Left lung (tissue), 10 donors: ENCODE measurements around the gene PDSS2. TPM values are rescaled to one million over a fixed set of nuclear protein-coding genes. Genes with fewer than 3 reads are reported as not detected.
"Not testable (repeated sequence)": the region's sequence is repeated elsewhere in the genome, so short reads cannot be mapped to it uniquely, and the experiment has no call there.

Source experiments
- ATAC-seq: fragments of 200-7000 bp; cut with Tn5 transposase; one replicate; pipeline ENCODE4 v1.9.1; 2020; ENCODE audit warnings: moderate library complexity
- DNase-seq, 4 donors: peaks; one replicate each; pipeline ENCODE4 v3.0.0-alpha.2; 2013 to 2020
- H3K27ac ChIP-seq, 2 donors: fragments of 200-600 bp; sonication (generic) in 1 of 2; one replicate each; pipeline versions ENCODE4 v1.5.0 to v1.8.0; 2020 to 2021
- H3K27me3 ChIP-seq, 2 donors: fragments of 200-600 bp; sonication (generic) in 1 of 2; one replicate each; pipeline versions ENCODE4 v1.5.0 to v1.8.0; 2020 to 2021
- H3K36me3 ChIP-seq, 2 donors: fragments of 200-600 bp; sonication (generic) in 1 of 2; one replicate each; pipeline versions ENCODE4 v1.5.0 to v1.8.0; 2020 to 2021
- H3K4me1 ChIP-seq, 2 donors: fragments of 200-600 bp; one replicate each; pipeline ENCODE4 v1.8.0; 2021
- H3K4me3 ChIP-seq, 2 donors: fragments of 200-600 bp; sonication (generic) in 1 of 2; one replicate each; pipeline versions ENCODE4 v1.5.0 to v1.8.0; 2020 to 2021; ENCODE audit warnings: mild to moderate bottlenecking in 1 of 2
- H3K9me3 ChIP-seq, 2 donors: fragments of 200-600 bp; sonication (generic) in 1 of 2; one replicate each; pipeline versions ENCODE4 v1.5.0 to v1.8.0; 2020 to 2021
- intact Hi-C, 2 donors: fragments of 100-400 bp; cut with DNase I; formaldehyde crosslinking; loops; one replicate each; pipeline versions ENCODE4 v1.11.2 to v1.14.2; 2022
- polyA plus RNA-seq, 6 donors: library from polyadenylated mRNA; unstranded; fragments of 120-200 nt; gene quantifications; one replicate each; pipeline ENCODE4 v1.2.1, GENCODE V29; 2013; ENCODE audit not compliant: insufficient read length in 6 of 6
- total RNA-seq, 2 donors: library from RNA; stranded (reverse); fragmentation: NEBNext Ultra II Directional; extraction: Animal tissue kit (Norgen Biotek cat#: 25700); gene quantifications; one replicate each; pipeline ENCODE4 v1.2.1, GENCODE V29; 2021
- TF ChIP-seq, protein P1 (sequence below), 2 donors: fragments of 200-600 bp; sonication (generic) in 1 of 2; IDR thresholded peaks; one replicate each; pipeline versions ENCODE4 v1.5.0 to v1.8.0; 2021; ENCODE audit warnings: antibody characterized with exemption in 2 of 2
- donor health status: DM: no; HTN: yes; CAD: no.
- donor health status: DM: no; HTN: no; CAD: no.

PDSS2 gene
- total and polyA plus RNA-seq, 8 donors = 13.9 to 20.6 (median 16.4) TPM

GRCh38 chr6:107488875-107489635 lies 29.7 kb upstream of the PDSS2 start:
- Histone ChIP-seq H3K4me3 (peak overlapping the region; percentile 60 to 66), H3K36me3 (no peaks in the 10 kb centered on the region), H3K9me3 (no peaks in the 10 kb centered on the region), H3K27ac (peak overlapping the region; percentile 33 to 48), H3K4me1 (peaks cover 0 to 37% of the 10 kb centered on the region in 2 donors), H3K27me3 (peaks cover 7 to 99% of the 10 kb centered on the region in 2 donors)
- peak; percentile 53 for ATAC-seq
- TF ChIP-seq, protein P1, sequence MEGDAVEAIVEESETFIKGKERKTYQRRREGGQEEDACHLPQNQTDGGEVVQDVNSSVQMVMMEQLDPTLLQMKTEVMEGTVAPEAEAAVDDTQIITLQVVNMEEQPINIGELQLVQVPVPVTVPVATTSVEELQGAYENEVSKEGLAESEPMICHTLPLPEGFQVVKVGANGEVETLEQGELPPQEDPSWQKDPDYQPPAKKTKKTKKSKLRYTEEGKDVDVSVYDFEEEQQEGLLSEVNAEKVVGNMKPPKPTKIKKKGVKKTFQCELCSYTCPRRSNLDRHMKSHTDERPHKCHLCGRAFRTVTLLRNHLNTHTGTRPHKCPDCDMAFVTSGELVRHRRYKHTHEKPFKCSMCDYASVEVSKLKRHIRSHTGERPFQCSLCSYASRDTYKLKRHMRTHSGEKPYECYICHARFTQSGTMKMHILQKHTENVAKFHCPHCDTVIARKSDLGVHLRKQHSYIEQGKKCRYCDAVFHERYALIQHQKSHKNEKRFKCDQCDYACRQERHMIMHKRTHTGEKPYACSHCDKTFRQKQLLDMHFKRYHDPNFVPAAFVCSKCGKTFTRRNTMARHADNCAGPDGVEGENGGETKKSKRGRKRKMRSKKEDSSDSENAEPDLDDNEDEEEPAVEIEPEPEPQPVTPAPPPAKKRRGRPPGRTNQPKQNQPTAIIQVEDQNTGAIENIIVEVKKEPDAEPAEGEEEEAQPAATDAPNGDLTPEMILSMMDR (IDR thresholded peaks at IDR 0.05) = no peak
- intact Hi-C loops = no loop called here
- DNase-seq = peak; percentile 46 to 79 (median 63)

DNA sequence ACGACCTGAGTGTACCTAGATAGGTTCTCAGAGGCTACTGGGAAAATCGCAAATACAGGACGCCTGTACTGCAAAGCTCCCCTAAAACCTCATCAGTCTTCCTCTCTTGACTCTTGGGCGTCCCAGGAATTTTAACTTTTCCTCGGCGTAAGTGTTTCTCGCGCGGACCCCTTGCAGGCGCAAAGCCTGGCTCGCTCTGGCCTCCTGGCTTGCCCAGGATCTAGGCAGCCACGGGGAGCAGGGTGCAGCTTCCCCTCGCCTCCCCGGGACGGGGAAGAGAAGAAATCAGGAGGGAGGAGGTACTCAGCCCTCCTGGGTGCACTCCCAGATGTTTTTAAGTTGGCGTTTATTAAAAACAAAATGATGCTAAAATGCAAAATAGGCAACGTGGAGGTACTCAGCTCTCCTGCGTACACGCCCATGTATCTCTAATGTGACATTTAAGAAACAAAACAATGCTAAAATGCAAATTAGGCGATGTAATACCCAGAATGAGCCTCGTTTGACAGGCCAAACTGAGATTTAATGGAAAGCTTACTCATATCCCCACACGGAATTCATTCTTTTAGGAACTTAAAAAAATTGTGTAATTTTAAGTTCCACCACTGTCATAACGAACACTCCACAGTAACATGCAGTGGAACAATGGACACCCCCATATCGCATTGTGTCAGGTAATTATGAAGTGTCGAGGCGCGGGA lies 29.0 kb upstream of the PDSS2 start:
- DNase-seq (no peak), ATAC-seq (no peak)
- Histone ChIP-seq H3K27ac (no peak overlapping the region), H3K27me3 (peaks cover 7 to 98% of the 10 kb centered on the region in 2 donors), H3K36me3 (no peaks in the 10 kb centered on the region), H3K4me1 (peaks cover 0 to 32% of the 10 kb centered on the region in 2 donors), H3K4me3 (peak overlapping the region; percentile 60 to 66), H3K9me3 (no peaks in the 10 kb centered on the region)
- TF ChIP-seq, protein P1 (IDR thresholded peaks at IDR 0.05) = no peak
- intact Hi-C loops = no loop called here

- Histone ChIP-seq H3K4me3 (no peak overlapping the region), H3K36me3 (no peaks in the 10 kb centered on the region), H3K27ac (no peak overlapping the region), H3K4me1 (peaks cover 0 to 15% of the 10 kb centered on the region in 2 donors), H3K27me3 (peaks cover 7 to 84% of the 10 kb centered on the region in 2 donors), H3K9me3 (no peaks in the 10 kb centered on the region)
- intact Hi-C loops = no loop called here
- TF ChIP-seq, protein P1 (IDR thresholded peaks at IDR 0.05) = no peak
- DNase-seq (no peak), ATAC-seq (no peak)
Measured at GRCh38 chr6:107485157-107485556, 25.8 kb upstream of the PDSS2 start.

DNA sequence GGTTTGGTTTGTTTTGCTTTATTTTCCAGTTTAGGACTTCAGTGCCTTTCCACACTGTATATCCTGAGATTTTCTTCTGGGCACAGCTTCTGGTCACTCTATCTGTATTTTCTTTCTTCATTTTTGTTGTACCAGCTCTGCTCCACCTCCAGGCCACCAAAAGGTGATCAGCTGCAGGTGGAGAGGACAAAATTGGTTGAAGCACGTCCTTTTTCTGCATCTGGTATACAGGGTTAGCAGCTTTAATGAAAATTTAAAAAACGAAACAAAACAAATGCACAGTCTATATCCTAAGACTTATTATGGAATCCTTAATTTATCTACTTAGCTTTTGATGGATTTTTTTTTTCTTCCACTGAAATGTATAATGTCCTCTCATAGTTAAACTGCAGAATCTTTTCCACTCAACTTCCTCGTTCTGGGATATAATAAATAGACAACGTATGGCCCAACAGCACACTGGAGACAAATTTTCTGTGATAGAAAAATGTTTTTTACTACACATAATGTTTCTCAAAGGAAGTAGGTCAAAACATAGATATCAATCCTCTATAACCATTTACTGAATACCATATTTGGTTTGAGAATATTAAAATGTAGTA lies 19.8 kb upstream of the PDSS2 start:
- TF ChIP-seq, protein P1 (IDR thresholded peaks at IDR 0.05) = no peak
- DNase-seq = no peak
- intact Hi-C loops = no loop called here

DNA sequence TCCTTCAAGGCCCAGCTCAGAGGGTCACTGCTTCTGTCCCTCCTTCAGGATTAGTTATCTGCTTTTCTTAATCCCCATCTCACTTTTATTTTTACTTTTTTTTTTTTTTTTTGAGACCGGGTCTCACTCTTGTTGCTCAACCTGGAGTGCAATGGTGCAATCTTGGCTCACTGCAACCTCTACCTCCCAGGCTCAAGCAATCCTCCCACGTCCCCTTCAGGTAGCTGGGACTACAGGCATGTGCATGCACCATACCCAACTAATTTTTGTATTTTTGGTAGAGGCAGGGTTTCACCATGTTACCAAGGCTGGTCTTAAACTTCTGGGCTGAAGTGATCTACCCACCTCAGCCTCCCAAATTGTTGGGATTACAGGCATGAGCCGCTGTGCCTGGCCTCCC lies 16.5 kb upstream of the PDSS2 start:
- H3K4me1 ChIP-seq, H3K36me3 ChIP-seq, H3K9me3 ChIP-seq, intact Hi-C loops, DNase-seq, H3K27ac ChIP-seq, H3K4me3 ChIP-seq: not testable (repeated sequence)
- ATAC-seq = peak; percentile 26
- peaks cover 0 to 13% of the 10 kb centered on the region in 2 donors for H3K27me3 ChIP-seq

More for the DNA sequence above, 19.8 kb upstream of the PDSS2 start:
- ATAC-seq = no peak
- no peak overlapping the region for H3K4me3 ChIP-seq
- peaks cover 0 to 27% of the 10 kb centered on the region in 2 donors for H3K27me3 ChIP-seq
- no peak overlapping the region for H3K27ac ChIP-seq
- H3K36me3 ChIP-seq = no peaks in the 10 kb centered on the region
- H3K9me3 ChIP-seq = no peaks in the 10 kb centered on the region
- H3K4me1 ChIP-seq = no peaks in the 10 kb centered on the region

DNA sequence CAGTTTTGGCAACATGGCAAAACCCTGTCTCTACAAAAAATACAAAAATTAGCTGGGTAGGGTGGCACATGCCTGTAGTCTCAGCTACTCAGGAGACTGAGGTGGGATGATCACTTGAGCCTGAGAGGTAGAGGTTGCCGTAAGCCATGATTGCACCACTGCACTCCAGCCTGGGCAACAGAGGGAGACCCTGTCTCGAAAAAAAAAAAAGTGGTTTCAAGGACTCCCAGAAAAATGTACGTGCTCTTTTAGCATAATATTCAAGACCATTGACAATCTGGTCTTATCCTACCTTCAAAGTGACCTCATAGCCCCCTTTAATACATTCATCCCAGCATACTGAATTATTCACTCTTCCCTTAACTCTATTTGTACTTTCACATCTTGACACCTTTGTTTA lies 16.0 kb upstream of the PDSS2 start:
- H3K27me3 ChIP-seq, intact Hi-C loops, H3K27ac ChIP-seq, H3K4me1 ChIP-seq, H3K36me3 ChIP-seq, H3K9me3 ChIP-seq, H3K4me3 ChIP-seq, ATAC-seq, DNase-seq: not testable (repeated sequence)
